Measurements from ENCODE around the gene LRRC8A. TPM values are rescaled to one million over a fixed set of nuclear protein-coding genes. Genes with fewer than 3 reads are reported as not detected.

LRRC8A gene
- total RNA-seq, 2 donors from 2014 or later, result 54.6 to 58.7 TPM

DNA sequence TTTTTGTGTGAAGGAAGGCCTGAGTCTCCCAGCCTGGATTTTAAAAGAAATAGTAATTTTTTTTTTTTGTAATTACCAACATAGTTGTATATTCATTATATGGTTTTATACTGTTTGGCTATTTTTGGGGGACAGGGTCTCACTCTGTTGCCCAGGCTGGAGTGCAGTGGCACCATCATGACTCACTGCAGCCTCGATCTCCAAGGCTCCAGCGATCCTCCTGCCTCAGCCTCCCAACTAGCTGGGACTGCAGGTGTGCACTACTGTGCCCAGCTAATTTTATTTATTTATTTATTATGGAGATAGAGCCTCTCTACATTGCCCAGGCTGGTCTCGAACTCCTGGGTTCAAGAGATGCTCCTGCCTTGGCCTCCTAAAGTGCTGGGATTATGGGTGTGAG lies 5.1 kb downstream of the LRRC8A start:
- Histone ChIP-seq H3K27me3 (ENCODE audit: control insufficient read depth, insufficient read depth, low read length, poor library complexity, severe bottlenecking) (no peaks in the 10 kb centered on the region), H3K4me1 (ENCODE audit: control insufficient read depth, insufficient read depth, low read length) (peaks cover 11% of the 10 kb centered on the region), H3K4me3 (ENCODE audit: low read length) (no peak overlapping the region), H3K9me3 (ENCODE audit: control insufficient read depth, low read length) (no peaks in the 10 kb centered on the region), H3K9ac (ENCODE audit: extremely low read depth, low read length, poor library complexity, severe bottlenecking) (no peak overlapping the region), H3K36me3 (ENCODE audit: control insufficient read depth, insufficient read depth, low read length) (peaks cover 55% of the 10 kb centered on the region), H3K27ac (ENCODE audit: low read depth, low read length) (no peak overlapping the region)
- Mint-ChIP-seq H3K36me3 (ENCODE audit: low read depth) (peaks cover 51% of the 10 kb centered on the region), H3K4me1 (peaks cover 39% of the 10 kb centered on the region), H3K4me3 (no peak overlapping the region), H3K9me3 (no peaks in the 10 kb centered on the region), H3K27me3 (ENCODE audit: insufficient read depth) (no peaks in the 10 kb centered on the region), H3K27ac (peak overlapping the region; percentile 75)
- DNase-seq, result no peak
- TF ChIP-seq, protein P1, sequence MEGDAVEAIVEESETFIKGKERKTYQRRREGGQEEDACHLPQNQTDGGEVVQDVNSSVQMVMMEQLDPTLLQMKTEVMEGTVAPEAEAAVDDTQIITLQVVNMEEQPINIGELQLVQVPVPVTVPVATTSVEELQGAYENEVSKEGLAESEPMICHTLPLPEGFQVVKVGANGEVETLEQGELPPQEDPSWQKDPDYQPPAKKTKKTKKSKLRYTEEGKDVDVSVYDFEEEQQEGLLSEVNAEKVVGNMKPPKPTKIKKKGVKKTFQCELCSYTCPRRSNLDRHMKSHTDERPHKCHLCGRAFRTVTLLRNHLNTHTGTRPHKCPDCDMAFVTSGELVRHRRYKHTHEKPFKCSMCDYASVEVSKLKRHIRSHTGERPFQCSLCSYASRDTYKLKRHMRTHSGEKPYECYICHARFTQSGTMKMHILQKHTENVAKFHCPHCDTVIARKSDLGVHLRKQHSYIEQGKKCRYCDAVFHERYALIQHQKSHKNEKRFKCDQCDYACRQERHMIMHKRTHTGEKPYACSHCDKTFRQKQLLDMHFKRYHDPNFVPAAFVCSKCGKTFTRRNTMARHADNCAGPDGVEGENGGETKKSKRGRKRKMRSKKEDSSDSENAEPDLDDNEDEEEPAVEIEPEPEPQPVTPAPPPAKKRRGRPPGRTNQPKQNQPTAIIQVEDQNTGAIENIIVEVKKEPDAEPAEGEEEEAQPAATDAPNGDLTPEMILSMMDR (conservative IDR thresholded peaks at IDR 0.05), result no peak
- 95 to 100% methylated on average over 1 to 3 of the region's 3 CpGs for WGBS, 2 experiments (ENCODE audit: insufficient coverage in 1 of 2, insufficient read length in 1 of 2)

DNA sequence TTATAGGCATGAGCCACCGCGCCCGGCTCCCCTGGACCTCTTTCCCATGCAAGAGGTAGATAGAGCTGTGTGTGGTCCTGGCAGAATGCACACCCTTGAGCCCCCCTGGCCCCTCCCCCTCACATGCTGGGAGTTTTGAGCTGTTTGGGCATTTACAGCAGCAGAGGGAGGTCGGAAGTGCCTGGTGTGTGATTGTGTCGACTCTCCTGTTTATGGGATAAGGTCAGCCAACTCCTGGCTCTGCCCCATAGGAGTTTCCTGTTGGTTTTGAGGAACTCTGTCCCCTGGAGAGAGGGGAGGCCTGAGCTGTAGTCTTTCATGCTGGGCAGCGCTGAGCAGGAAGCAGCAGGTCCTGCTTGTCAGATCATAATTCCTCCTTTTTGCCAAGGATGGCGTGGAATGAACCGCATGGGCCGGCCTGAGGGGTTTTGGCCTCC lies 6.0 kb downstream of the LRRC8A start:
- no peak overlapping the region for H3K4me3 Mint-ChIP-seq

DNA sequence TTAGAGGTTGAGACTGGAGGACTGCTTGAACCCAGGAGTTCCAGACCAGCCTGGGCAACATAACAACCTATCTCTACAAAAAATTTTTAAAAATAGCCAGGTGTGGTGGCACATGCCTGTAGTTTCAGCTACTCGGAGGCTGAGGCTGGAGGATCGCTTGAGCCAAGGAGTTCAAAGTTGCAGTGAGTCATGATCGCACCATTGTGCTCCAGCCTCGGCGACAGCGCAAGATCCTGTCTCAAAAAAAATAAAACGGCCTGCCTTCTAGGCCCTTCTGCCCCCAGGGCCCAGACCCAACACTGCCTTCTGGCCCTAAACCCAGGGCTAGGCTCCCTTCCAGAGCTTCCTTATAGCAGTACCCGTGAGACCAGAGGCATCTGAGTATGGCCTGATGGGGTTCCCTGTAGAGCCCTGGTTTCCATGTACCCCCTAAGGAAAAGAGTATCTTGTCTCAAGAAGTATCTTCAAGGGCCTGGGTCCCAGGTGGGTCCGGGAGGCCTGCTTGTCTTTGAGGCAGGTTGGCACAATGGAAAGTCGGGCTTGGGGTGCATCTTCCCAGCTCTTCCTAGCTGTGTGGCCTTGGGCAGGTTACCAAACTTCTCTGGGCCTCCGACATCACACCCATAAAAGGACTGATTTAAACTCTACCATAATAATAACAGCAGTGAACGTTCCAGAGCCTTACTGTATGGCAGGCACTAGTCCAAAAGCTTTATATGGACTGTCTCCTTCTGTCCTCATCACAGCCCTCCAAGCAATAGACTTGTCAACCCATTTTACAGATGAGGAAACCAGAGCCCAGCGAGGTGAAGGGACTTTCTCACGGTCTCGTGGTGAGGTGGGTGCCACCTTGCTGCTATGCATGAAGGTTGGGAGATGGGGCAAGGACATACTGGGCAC lies 9.6 kb downstream of the LRRC8A start:
- H3K27ac ChIP-seq (ENCODE audit: low read depth, low read length), result no peak overlapping the region
- peaks cover 11% of the 10 kb centered on the region for H3K4me1 ChIP-seq (ENCODE audit: control insufficient read depth, insufficient read depth, low read length)
- no peak overlapping the region for H3K9ac ChIP-seq (ENCODE audit: extremely low read depth, low read length, poor library complexity, severe bottlenecking)
- Mint-ChIP-seq H3K4me1 (peaks cover 15% of the 10 kb centered on the region), H3K36me3 (ENCODE audit: low read depth) (peaks cover 50% of the 10 kb centered on the region), H3K4me3 (no peak overlapping the region), H3K9me3 (no peaks in the 10 kb centered on the region), H3K27me3 (ENCODE audit: insufficient read depth) (no peaks in the 10 kb centered on the region), H3K27ac (no peak overlapping the region)
- H3K9me3 ChIP-seq (ENCODE audit: control insufficient read depth, low read length), result no peaks in the 10 kb centered on the region
- peak; percentile 39 for DNase-seq
- TF ChIP-seq, protein P1 (conservative IDR thresholded peaks at IDR 0.05), result no peak
- no peaks in the 10 kb centered on the region for H3K27me3 ChIP-seq (ENCODE audit: control insufficient read depth, insufficient read depth, low read length, poor library complexity, severe bottlenecking)
- peaks cover 66% of the 10 kb centered on the region for H3K36me3 ChIP-seq (ENCODE audit: control insufficient read depth, insufficient read depth, low read length)
- H3K4me3 ChIP-seq (ENCODE audit: low read length), result no peak overlapping the region
- 91 to 92% methylated on average over 13 to 15 of the region's 15 CpGs for WGBS, 2 experiments (ENCODE audit: insufficient coverage in 1 of 2, insufficient read length in 1 of 2)

More for the DNA sequence above, 6.0 kb downstream of the LRRC8A start:
- Mint-ChIP-seq H3K4me1 (peaks cover 37% of the 10 kb centered on the region), H3K36me3 (ENCODE audit: low read depth) (peaks cover 51% of the 10 kb centered on the region), H3K9me3 (no peaks in the 10 kb centered on the region), H3K27me3 (ENCODE audit: insufficient read depth) (no peaks in the 10 kb centered on the region), H3K27ac (peak overlapping the region; percentile 88)
- peak; percentile 95 for DNase-seq
- no peaks in the 10 kb centered on the region for H3K27me3 ChIP-seq (ENCODE audit: control insufficient read depth, insufficient read depth, low read length, poor library complexity, severe bottlenecking)
- H3K4me1 ChIP-seq (ENCODE audit: control insufficient read depth, insufficient read depth, low read length), result peaks cover 11% of the 10 kb centered on the region
- H3K9ac ChIP-seq (ENCODE audit: extremely low read depth, low read length, poor library complexity, severe bottlenecking), result peak overlapping the region; percentile 1
- peaks cover 60% of the 10 kb centered on the region for H3K36me3 ChIP-seq (ENCODE audit: control insufficient read depth, insufficient read depth, low read length)
- no peak overlapping the region for H3K27ac ChIP-seq (ENCODE audit: low read depth, low read length)
- TF ChIP-seq, protein P1 (conservative IDR thresholded peaks at IDR 0.05), result no peak
- no peak overlapping the region for H3K4me3 ChIP-seq (ENCODE audit: low read length)
- 18 to 43% methylated on average over 6 to 9 of the region's 9 CpGs for WGBS, 2 experiments (ENCODE audit: insufficient coverage in 1 of 2, insufficient read length in 1 of 2)
- no peaks in the 10 kb centered on the region for H3K9me3 ChIP-seq (ENCODE audit: control insufficient read depth, low read length)
